Measurements from ENCODE around the gene ARL3. TPM values are rescaled to one million over a fixed set of nuclear protein-coding genes. Genes with fewer than 3 reads are reported as not detected.
A peak's percentile ranks its signal among the peaks of the same experiment; 100 is the strongest.

The ARL3 gene
- total and polyA plus RNA-seq, 2 of the 4 experiments (the other 2 are of a cell fraction) = 5.0 to 14.3 TPM

- ChIA-PET CTCF (interaction anchor here (0.5 to 2.0 kb wide), 9 partner anchors 9 to 148 kb away, joined by 3 to 10 read pairs (median 3); partner anchors contain the start of gene WBP1L), POLR2A (ENCODE audit: unreplicated experiment) (interaction anchor here (0.6 kb wide), 2 partner anchors 37 to 139 kb away, joined by 3 to 4 read pairs; no protein-coding TSS in a partner anchor)
- Histone ChIP-seq H2BK5ac (ENCODE audit: low read depth, low read length, poor library complexity, severe bottlenecking) (peak overlapping the region; percentile 64), H3K27me3 (ENCODE audit: control insufficient read depth, insufficient read depth, low read length) (no peaks in the 10 kb centered on the region), H4K91ac (ENCODE audit: insufficient read depth, low read depth, low read length) (peak overlapping the region; percentile 51), H2BK15ac (ENCODE audit: low read depth, low read length) (no peak overlapping the region; the same call in 2 of the 3 replicates), H2BK20ac (ENCODE audit: low read depth, low read length) (0 out of 2 replicates have a peak overlapping the region, but pooled peaks have one; percentile 15), H3K23ac (ENCODE audit: low read depth, low read length) (0 out of 2 replicates have a peak overlapping the region, but pooled peaks have one; percentile 21), H2AFZ (replicated peaks; ENCODE audit: low read length, poor library complexity) (no peak overlapping the region), H4K8ac (ENCODE audit: low read depth in 2 of 2, low read length in 2 of 2) (peak overlapping the region in 1 of 2 experiments; percentile 14; a peak in 1 of 4 replicates), H2BK120ac (ENCODE audit: low read depth, low read length) (peak overlapping the region; percentile 18), H3K56ac (ENCODE audit: extremely low read depth, insufficient read depth, low read length) (0 out of 2 replicates have a peak overlapping the region, but pooled peaks have one; percentile 10), H3K14ac (replicated peaks; ENCODE audit: low read depth, low read length) (peak overlapping the region; percentile 45; the same call in 1 of the 2 replicates), H3K79me1 (ENCODE audit: low read depth in 1 of 2, low read length in 2 of 2) (peaks cover 20 to 74% of the 10 kb centered on the region in 2 experiments), H3K4me3 (ENCODE audit: insufficient read depth, low read depth, low read length) (no peak overlapping the region), H3K36me3 (ENCODE audit: control insufficient read depth, insufficient read depth, low read length) (no peaks in the 10 kb centered on the region), H3K4ac (ENCODE audit: low read depth, low read length) (peak overlapping the region; percentile 71), H3K9ac (ENCODE audit: low read depth, low read length) (no peak overlapping the region), H3K9me1 (ENCODE audit: insufficient read depth, low read length) (peaks cover 22% of the 10 kb centered on the region), H4K20me1 (ENCODE audit: insufficient read depth, low read length) (peaks cover 76% of the 10 kb centered on the region), H3K27ac (ENCODE audit: insufficient read depth, low read length) (peak overlapping the region; percentile 13; the same call in 1 of the 2 replicates), H2AK5ac (ENCODE audit: low read depth, low read length) (peak overlapping the region; percentile 83), H3K4me1 (ENCODE audit: control insufficient read depth, insufficient read depth, low read length) (peaks cover 14% of the 10 kb centered on the region), H4K5ac (ENCODE audit: low read depth, low read length) (peak overlapping the region; percentile 4; the same call in 1 of the 2 replicates), H3K18ac (ENCODE audit: low read depth, low read length) (peak overlapping the region; percentile 7; the same call in 1 of the 2 replicates), H3K9me3 (ENCODE audit: control insufficient read depth, insufficient read depth, low read length) (no peaks in the 10 kb centered on the region), H3K4me2 (ENCODE audit: low read depth, low read length) (peak overlapping the region; percentile 43), H2AK9ac (replicated peaks; ENCODE audit: low read depth, low read length, poor library complexity) (peak overlapping the region; percentile 11)
- ATAC-seq (ENCODE audit: low read depth) = peak; percentile 77
- no CpG with 5 or more reads among the region's 4 CpGs for WGBS, 2 experiments (ENCODE audit: extremely low coverage in 2 of 2, insufficient read length in 1 of 2)
- dilution Hi-C loops (cut with HindIII; ENCODE audit: low sequenced_read_pairs, unreplicated experiment) (no loop called here), intact Hi-C loops (cut with micrococcal nuclease) (loop anchor here (1.0 to 5.0 kb wide), 4 partner anchors 10 to 62 kb away; partner anchors contain the start of gene WBP1L), in situ Hi-C loops (cut with MboI; ENCODE audit: low sequenced_read_pairs) (no loop called here)
- BruUV-seq (replicated peaks) = no TSS peak
- DNase-seq = peak; percentile 83
- TF ChIP-seq MXI1 (IDR thresholded peaks at IDR 0.05; ENCODE audit: borderline replicate concordance, low read depth, low read length) (no peak), CEBPB (IDR thresholded peaks at IDR 0.05; ENCODE audit: low read depth, low read length) (no peak), SMC3 (IDR thresholded peaks at IDR 0.05; ENCODE audit: low read depth, low read length) (peak; percentile 58), BHLHE40 (IDR thresholded peaks at IDR 0.05; ENCODE audit: low read depth, low read length) (peak; percentile 17; the same call in 1 of the 2 replicates), RAD21 (IDR thresholded peaks at IDR 0.05; ENCODE audit: low read length) (peak; percentile 63), CHD1 (IDR thresholded peaks at IDR 0.05; ENCODE audit: low read depth, low read length) (0 out of 2 replicates have a peak, but pooled peaks have one; percentile 75), RCOR1 (IDR thresholded peaks at IDR 0.05; ENCODE audit: insufficient replicate concordance, low read length) (no peak), FOS (IDR thresholded peaks at IDR 0.05; ENCODE audit: low read depth, low read length) (no peak; the same call in 1 of the 2 replicates), MAZ (IDR thresholded peaks at IDR 0.05; ENCODE audit: borderline replicate concordance, low read depth, low read length) (peak; percentile 21; the same call in 1 of the 2 replicates)
- TF ChIP-seq, protein P1, sequence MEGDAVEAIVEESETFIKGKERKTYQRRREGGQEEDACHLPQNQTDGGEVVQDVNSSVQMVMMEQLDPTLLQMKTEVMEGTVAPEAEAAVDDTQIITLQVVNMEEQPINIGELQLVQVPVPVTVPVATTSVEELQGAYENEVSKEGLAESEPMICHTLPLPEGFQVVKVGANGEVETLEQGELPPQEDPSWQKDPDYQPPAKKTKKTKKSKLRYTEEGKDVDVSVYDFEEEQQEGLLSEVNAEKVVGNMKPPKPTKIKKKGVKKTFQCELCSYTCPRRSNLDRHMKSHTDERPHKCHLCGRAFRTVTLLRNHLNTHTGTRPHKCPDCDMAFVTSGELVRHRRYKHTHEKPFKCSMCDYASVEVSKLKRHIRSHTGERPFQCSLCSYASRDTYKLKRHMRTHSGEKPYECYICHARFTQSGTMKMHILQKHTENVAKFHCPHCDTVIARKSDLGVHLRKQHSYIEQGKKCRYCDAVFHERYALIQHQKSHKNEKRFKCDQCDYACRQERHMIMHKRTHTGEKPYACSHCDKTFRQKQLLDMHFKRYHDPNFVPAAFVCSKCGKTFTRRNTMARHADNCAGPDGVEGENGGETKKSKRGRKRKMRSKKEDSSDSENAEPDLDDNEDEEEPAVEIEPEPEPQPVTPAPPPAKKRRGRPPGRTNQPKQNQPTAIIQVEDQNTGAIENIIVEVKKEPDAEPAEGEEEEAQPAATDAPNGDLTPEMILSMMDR (conservative IDR thresholded peaks at IDR 0.05; ENCODE audit: low read depth, low read length) = peak; percentile 56
Measured at GRCh38 chr10:102752934-102753664, 38.9 kb upstream of the ARL3 start.

All from IMR-90 (cell line).